MM.1S (cell line): ENCODE measurements around the gene SLC16A12.

ENCODE experiments used
- DNase-seq: peaks from one replicate; pipeline ENCODE4 v3.0.0-alpha.2; 2015
- H2AFZ ChIP-seq: fragments of 300-600 bp; sonication (generic); 2 replicates; pipeline ENCODE4 v1.6.0; 2016; ENCODE audit warnings: antibody characterized with exemption, low read length
- H3F3A ChIP-seq: fragments of 300-600 bp; sonication (generic); 2 replicates; pipeline ENCODE4 v1.6.1; 2016; ENCODE audit warnings: mild to moderate bottlenecking, antibody characterized with exemption, low read length, moderate library complexity, mixed read lengths; ENCODE audit not compliant: insufficient read depth
- H3K27ac ChIP-seq: fragments of 300-600 bp; sonication (generic); 2 replicates; pipeline ENCODE4 v1.5.1; 2016; ENCODE audit warnings: mild to moderate bottlenecking, low read length
- H3K27me3 ChIP-seq: fragments of 300-600 bp; sonication (generic); replicated peaks from 2 replicates; pipeline ENCODE4 v1.6.0; 2016; ENCODE audit warnings: low read length; ENCODE audit not compliant: insufficient read depth
- H3K36me3 ChIP-seq: fragments of 300-600 bp; sonication (generic); replicated peaks from 2 replicates; pipeline ENCODE4 v1.6.1; 2016; ENCODE audit warnings: mild to moderate bottlenecking, low read length, mixed read lengths; ENCODE audit not compliant: insufficient read depth
- H3K4me1 ChIP-seq: fragments of 300-600 bp; sonication (generic); 2 replicates; pipeline ENCODE4 v1.6.1; 2016; ENCODE audit warnings: low read length, mixed read lengths
- H3K4me2 ChIP-seq: fragments of 300-600 bp; sonication (generic); 2 replicates; pipeline ENCODE4 v1.6.0; 2016; ENCODE audit warnings: low read depth, low read length
- H3K4me3 ChIP-seq: fragments of 300-600 bp; sonication (generic); 2 replicates; pipeline ENCODE4 v1.5.1; 2016; ENCODE audit warnings: low read length, mixed read lengths
- H3K79me2 ChIP-seq: fragments of 300-600 bp; sonication (generic); 2 replicates; pipeline ENCODE4 v1.6.1; 2016; ENCODE audit warnings: mixed run types, low read length, mixed read lengths
- H3K9ac ChIP-seq: fragments of 300-600 bp; sonication (generic); 2 replicates; pipeline ENCODE4 v1.6.1; 2016; ENCODE audit warnings: low read length, mixed read lengths
- H3K9me2 ChIP-seq: fragments of 300-600 bp; sonication (generic); replicated peaks from 2 replicates; pipeline ENCODE4 v1.6.1; 2016; ENCODE audit warnings: mild to moderate bottlenecking, low read length, mixed read lengths; ENCODE audit not compliant: insufficient read depth
- H3K9me3 ChIP-seq: fragments of 300-600 bp; sonication (generic); replicated peaks from 2 replicates; pipeline ENCODE4 v1.6.1; 2016; ENCODE audit warnings: mild to moderate bottlenecking, low read length, mixed read lengths; ENCODE audit not compliant: insufficient read depth
- H4K20me1 ChIP-seq: fragments of 300-600 bp; sonication (generic); 2 replicates; pipeline ENCODE4 v1.6.1; 2016; ENCODE audit warnings: mild to moderate bottlenecking, low read length, moderate library complexity, mixed read lengths; ENCODE audit not compliant: insufficient read depth
- CTCF ChIP-seq: fragments of 300-600 bp; sonication (generic); IDR thresholded peaks from 2 replicates; pipeline ENCODE4 v1.5.1; 2016; ENCODE audit warnings: antibody characterized with exemption, low read length, mixed read lengths
- EZH2 ChIP-seq: fragments of 300-600 bp; sonication (generic); optimal IDR thresholded peaks from 2 replicates; pipeline ENCODE3; 2017; ENCODE audit warnings: low read depth, mild to moderate bottlenecking, antibody characterized with exemption, low read length, mixed read lengths
- EZH2phosphoT487 ChIP-seq: fragments of 300-600 bp; sonication (generic); IDR thresholded peaks from 2 replicates; pipeline ENCODE4 v1.6.1; 2018; ENCODE audit warnings: antibody characterized with exemption, low read length

SLC16A12 gene

GRCh38 chr10:89535171-89536012, at the start of gene SLC16A12:
Gene SLC16A12, minus strand, starts transcription at chr10:89535594. Its CDS starts 73,016 bp downstream, at chr10:89462578.
- no peak within 1 kb of the TSS for H3K4me2 ChIP-seq
- no peaks in the 10 kb centered on the region for H3K79me2 ChIP-seq
- no peaks in the 10 kb centered on the region for H4K20me1 ChIP-seq
- no peak within 1 kb of the TSS for H3K27ac ChIP-seq
- TF ChIP-seq EZH2phosphoT487: no peak
- TF ChIP-seq EZH2: no peak
- TF ChIP-seq CTCF: no peak
- H3K27me3 ChIP-seq: no peaks in the 10 kb centered on the region
- H2AFZ ChIP-seq: no peak within 1 kb of the TSS
- DNase-seq: no peak
- H3K9ac ChIP-seq: no peak within 1 kb of the TSS
- no peak within 1 kb of the TSS for H3K4me3 ChIP-seq
- H3K4me1 ChIP-seq: no peaks in the 10 kb centered on the region
- no peaks in the 10 kb centered on the region for H3K36me3 ChIP-seq
- H3K9me2 ChIP-seq: no peaks in the 10 kb centered on the region
- no peaks in the 10 kb centered on the region for H3K9me3 ChIP-seq
- H3F3A ChIP-seq: no peaks in the 10 kb centered on the region

GRCh38 chr10:89582022-89582421, 46.6 kb upstream of the SLC16A12 start:
- Histone ChIP-seq H3K4me3 (no peak overlapping the region), H2AFZ (no peak overlapping the region), H3K4me2 (no peak overlapping the region), H3K9me3 (no peaks in the 10 kb centered on the region), H3K36me3 (no peaks in the 10 kb centered on the region), H3K4me1 (no peaks in the 10 kb centered on the region), H3K79me2 (no peaks in the 10 kb centered on the region), H4K20me1 (no peaks in the 10 kb centered on the region), H3K9ac (no peak overlapping the region), H3K27ac (no peak overlapping the region), H3K27me3 (no peaks in the 10 kb centered on the region), H3K9me2 (no peaks in the 10 kb centered on the region), H3F3A (no peaks in the 10 kb centered on the region)
- no peak for DNase-seq
- no peak for TF ChIP-seq EZH2phosphoT487
- no peak for TF ChIP-seq CTCF
- no peak for TF ChIP-seq EZH2

GRCh38 chr10:89580243-89580642, 44.8 kb upstream of the SLC16A12 start:
- Histone ChIP-seq H2AFZ (no peak overlapping the region), H4K20me1 (no peaks in the 10 kb centered on the region), H3K36me3 (no peaks in the 10 kb centered on the region), H3K4me2 (no peak overlapping the region), H3F3A (no peaks in the 10 kb centered on the region), H3K79me2 (no peaks in the 10 kb centered on the region), H3K27ac (no peak overlapping the region), H3K9me2 (no peaks in the 10 kb centered on the region), H3K9ac (no peak overlapping the region), H3K4me3 (no peak overlapping the region), H3K4me1 (no peaks in the 10 kb centered on the region), H3K27me3 (no peaks in the 10 kb centered on the region), H3K9me3 (no peaks in the 10 kb centered on the region)
- DNase-seq: no peak
- no peak for TF ChIP-seq EZH2
- no peak for TF ChIP-seq CTCF
- TF ChIP-seq EZH2phosphoT487: no peak
